Stimulated activated naive CD4-positive, alpha-beta T cell (primary cell): ENCODE results near the gene MPND.

Experiments used
- DNase-seq, 6 experiments: peaks; one replicate each; lab custom pipeline; 2025; lab: John Stamatoyannopoulos, UW

Gene MPND

DNA sequence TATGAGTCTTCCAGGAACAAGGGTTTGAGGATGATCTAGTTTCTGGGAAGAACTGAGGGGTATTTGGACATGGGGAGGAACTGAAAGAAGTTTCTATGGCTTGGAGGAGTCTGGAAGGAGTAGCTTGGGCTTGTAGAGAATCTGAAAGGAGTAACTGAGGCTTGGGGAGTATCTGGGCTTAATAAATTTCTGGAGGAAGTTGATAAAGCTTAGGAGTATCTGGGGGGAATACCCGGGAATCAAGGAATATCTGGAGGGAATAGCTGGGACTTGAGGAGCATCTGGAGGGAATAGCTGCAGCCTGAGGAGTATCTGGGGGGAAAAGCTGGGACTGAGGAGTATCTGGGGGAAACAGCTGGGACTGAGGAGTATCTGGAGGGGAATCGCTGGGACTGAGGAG lies 22.9 kb upstream of the MPND start:
- no peak for DNase-seq

DNA sequence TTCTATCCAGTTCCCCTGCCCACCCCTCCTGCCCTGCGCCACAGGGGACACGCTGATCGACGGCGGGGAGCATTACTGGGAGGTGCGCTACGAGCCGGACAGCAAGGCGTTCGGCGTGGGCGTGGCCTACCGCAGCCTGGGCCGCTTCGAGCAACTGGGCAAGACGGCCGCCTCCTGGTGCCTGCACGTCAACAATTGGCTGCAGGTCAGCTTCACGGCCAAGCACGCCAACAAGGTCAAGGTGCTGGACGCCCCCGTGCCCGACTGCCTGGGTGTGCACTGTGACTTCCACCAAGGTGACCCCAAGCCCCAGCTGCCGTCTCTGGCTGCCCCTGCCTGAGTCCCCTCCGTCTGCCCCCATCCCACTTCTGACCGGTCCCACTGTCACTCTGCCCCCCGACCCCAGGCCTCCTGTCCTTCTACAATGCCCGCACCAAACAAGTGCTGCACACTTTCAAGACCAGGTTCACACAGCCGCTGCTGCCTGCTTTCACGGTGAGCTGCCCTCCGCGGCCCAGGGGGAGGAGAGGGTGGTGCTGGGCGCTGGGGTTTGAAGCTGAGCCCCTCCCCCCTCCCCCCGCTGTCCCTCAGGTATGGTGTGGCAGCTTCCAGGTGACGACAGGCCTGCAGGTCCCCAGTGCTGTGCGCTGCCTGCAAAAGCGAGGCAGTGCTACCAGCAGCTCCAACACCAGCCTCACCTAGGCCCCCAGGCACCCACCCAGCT lies 20.3 kb upstream of the MPND start:
- DNase-seq: no peak

DNA sequence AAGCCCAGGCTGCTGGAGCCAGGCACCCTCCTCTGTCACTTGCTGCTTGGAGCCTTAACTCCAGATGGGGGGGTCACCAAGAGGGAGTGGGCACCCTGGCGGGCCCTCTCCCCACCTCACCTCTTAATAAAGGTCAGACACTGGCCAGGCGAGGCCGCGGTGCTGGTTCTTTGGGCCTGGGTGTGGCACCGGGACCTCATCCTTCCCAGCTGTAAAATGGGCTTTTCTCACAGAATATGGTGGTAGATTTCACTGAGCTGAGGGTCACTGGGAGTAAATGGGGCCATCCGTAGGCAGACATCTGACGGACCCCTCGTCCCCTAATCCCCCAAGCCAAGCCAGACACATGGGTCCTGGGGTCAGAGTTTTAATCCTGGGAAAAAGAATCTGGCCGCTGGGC lies 19.7 kb upstream of the MPND start:
- DNase-seq: no peak

DNA sequence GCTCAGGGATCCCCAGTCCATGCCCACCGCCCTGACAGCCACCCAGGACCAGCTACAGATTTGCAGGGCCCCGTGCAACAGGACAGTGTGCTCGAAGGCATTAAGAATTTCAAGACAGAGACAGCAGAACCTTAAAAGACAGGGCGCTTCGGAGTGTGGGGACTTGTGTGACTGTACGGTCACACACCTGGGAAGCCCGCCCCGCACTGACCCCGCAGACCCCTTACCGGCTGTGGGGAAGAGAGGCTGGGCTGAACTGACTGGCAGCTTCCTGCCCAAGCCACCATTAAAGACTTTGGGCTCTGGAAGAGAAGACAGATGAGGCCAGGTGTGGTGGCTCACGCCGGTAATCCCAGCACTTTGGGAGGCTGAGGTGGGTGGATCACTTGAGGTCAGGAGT lies 19.1 kb upstream of the MPND start:
- DNase-seq: no peak

DNA sequence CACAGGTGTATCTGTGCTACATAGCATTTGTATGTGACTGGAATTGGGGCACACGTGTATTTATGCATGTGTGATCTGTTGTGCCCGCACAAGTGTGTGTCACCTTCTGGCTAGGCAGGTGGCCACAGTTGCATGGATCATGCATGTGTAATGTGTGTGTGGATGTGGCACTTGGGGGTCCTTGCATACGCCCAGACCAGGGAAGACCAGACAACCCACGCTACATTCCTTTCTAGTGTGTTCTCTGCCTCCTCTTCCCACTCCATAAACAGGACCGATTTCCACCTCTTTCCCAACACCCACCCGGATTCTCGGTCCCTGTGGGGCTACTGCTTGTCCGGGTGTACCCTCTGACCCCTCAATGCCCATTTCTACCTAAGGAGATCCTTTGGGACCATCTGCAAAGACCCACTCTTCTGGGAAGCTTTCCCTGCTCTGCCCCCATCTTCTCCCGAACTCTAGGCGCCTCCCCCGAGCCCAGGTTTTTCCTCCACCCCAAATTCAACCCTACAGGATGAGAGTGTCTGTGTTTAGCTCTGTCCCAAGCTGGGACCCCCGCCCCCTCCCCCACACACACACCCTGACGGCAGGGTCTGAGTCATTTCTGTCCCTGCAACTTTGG lies 17.0 kb upstream of the MPND start:
- DNase-seq: no peak

DNA sequence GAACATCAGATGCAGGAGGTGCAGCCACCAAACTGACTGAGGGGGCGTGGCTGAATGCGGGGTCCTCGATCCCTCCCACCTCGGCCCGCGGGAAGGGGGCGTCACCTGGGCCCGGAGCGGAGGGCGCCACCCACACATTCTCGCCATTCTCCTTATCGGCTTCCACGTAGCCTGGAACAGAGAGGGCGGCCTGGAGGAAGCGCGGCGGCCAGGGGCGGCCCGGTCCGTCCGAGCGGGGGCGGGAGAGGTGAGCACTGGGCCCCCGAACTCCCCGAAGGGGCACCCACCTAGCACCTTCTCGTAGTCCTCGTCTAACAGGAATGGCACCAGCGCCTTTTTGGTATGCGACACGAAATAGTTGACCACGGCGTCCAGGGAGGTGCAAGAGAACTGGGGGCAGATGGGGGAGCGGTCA lies 16.5 kb upstream of the MPND start:
- peak in 2 of 6 experiments; percentile 10 to 30 for DNase-seq

DNA sequence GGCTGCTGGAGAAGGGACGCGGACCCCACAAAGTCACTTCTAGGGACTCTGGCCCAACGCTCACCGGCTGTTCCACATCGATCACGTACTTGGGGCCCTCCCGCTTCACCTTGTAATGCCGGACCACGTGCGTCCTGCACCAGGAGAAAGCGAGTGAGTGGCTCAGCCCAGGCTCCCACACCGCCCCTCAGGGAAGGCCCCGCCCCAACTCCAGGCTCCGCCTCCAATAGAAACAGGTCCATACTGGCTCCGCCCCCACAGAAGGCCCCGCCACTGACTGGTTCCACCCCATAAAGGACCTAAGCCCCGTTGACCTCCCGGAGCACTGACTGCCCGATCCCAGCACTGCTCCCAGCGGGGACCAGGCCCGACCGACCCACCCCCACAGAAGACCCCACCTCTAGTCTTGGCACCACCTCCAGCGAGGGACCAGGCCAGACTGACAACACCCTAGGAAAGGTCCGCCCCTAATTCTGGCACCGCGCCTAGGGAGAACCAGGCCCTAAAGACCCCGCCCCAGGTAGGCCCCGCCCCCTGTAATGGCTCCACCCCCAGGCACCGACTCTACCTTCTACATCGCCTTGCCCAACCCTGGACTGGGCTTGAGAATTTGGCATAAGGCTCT lies 16.0 kb upstream of the MPND start:
- DNase-seq: peak; percentile 32 to 76 (median 66)

DNA sequence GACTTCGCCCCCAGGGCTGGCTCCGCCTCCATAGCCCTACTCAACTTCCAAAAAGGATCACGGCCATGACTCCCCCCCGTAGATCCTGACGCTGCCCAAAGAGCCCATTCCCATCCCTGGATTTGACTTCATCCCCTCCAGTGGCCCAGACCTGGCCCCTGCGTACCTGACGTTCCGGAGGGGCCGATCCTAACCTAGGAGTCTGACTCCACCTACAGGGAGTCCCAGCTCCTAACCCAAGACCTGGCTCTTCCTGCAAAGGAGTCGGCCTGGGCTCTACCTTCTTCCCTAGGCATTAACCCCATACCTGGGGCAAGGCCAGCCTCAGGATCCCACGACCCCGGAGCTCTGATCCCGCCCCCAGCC lies 15.5 kb upstream of the MPND start:
- no peak for DNase-seq

DNA sequence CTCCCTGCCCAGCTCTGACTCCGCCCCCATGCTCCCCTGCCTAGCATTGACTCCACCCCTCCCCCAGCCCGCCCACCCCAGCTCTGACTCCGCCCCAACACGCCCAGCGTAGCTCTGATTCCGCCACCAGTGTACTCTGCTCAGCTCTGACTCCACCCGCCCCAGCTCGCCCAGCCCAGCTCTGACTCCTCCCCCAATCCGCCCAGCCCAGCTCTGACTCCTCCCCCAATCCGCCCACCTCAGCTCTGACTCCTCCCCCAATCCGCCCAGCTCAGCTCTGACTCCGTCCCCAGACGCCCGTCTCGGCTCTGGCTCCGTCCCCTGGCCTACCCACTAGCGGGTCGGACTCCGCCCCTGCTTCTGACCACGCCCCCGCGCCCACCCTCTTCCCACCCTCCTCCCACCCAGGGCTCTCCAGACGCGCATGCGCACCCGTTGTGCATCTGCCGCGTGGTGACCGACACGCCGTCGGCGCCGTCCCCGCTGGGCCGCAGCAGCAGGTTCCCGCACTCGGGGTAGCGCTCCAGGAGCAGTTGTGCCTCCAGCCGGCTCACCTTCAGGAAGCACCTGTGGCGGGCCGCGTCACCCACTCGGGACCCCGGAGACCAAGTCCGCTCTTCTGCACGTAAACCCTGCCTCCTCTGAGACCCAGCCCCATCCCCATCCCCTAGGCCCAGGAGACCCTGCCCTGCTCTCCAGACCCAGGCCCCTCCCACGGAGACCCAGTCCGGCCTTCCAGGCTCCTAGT lies 14.9 kb upstream of the MPND start:
- DNase-seq: peak; percentile 90 to 100 (median 95)

DNA sequence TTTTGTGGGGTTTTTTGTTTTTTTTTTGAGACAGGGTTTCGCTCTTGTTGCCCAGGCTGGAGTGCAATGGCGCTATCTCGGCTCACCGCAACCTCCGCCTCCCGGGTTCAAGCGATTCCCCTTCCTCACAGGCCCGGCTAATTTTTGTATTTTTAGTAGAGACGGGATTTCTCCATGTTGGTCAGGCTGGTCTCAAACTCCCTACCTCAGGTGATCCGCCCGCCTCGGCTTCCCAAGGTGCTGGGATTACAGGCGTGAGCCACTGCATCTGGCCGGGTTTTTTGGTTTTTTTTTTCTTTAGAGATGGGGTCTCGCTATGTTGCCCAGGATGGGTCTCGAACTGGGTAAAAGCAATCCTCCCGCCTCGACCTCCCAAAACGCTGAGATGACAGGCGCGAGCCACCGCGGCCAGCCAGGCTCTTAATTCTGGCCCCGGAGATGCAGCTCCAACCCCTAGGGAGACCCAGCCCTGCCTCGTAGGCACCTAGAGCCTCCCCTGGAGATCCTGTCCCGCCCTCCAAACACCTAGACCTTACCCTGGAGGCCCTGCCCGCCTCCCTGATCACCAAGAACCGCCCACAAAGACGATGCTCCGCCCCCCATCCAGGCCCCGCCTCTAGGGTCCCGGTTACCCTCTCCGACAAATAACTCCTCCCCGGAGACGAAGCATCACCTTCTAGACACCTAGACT lies 14.2 kb upstream of the MPND start:
- peak in 4 of 6 experiments; percentile 6 to 21 (median 13) for DNase-seq

DNA sequence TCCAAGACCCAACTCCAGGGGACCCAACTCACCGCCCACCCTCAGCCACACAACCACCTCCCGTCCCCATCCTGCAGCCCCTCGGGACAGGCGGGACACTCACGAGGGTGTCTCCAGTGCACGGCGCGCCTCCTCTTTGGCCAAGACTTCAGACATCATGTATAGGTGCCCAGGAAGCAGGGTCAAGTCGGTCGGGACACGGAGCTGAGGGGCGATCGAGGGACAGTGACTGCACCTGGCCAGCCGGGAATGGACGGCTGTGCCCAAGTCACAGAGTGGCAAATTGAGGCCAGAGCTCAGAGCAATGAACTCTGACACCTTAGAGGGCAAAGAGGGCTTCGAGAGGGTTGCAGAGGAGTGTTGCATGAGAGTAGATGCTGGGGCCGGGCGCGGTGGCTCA lies 13.5 kb upstream of the MPND start:
- no peak for DNase-seq

DNA sequence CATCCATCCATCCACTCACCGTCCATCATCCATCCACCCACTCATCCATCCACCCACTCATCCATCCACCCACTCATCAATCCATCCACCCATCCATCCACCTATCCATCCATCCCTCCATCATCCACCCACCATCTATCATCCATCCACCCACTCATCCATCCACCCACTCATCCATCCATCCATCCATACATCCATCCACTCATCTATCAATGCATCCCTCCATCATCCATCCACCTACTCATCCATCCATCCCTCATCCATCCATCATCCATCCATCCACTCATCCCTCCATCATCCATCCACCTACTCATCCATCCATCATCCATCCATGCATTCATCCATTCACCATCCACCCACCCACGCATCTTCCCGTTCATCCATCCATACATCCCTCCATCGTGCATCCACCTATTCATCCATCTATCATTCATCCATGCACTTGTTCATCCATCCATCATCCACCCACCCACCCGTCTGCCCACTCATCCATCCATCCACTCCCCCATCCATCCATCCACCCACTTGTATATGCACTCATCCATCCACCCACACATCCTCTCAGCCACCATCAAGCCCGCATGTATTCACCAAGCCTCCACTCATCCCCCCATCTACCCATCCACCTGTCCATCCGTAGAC lies 8.3 kb upstream of the MPND start:
- DNase-seq: no peak

DNA sequence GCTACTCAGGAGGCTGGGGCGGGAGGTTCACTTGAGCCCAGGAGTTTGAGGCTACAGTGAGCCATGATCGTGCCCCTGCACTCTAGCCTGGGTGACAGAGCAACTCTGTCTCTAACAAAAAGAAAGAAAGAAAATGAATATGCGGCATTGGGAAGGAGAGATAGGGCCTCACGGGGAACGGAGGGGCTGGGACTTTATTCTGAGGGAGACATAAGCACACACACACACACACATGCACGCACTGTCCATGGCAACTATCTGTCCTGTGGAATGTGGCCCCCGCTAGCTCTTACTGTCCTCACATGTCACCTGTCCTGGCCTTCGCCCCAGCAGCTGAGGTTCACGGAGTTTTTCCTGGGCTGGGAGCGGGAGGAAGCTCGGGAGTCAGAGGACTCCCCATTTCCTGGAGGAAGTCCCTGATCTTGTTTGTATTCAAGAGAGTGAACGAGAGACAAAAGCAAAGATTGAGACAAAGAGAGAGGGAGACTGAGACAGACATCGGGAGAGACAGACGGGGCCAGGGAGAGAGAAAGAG lies 5.4 kb upstream of the MPND start:
- no peak for DNase-seq

DNA sequence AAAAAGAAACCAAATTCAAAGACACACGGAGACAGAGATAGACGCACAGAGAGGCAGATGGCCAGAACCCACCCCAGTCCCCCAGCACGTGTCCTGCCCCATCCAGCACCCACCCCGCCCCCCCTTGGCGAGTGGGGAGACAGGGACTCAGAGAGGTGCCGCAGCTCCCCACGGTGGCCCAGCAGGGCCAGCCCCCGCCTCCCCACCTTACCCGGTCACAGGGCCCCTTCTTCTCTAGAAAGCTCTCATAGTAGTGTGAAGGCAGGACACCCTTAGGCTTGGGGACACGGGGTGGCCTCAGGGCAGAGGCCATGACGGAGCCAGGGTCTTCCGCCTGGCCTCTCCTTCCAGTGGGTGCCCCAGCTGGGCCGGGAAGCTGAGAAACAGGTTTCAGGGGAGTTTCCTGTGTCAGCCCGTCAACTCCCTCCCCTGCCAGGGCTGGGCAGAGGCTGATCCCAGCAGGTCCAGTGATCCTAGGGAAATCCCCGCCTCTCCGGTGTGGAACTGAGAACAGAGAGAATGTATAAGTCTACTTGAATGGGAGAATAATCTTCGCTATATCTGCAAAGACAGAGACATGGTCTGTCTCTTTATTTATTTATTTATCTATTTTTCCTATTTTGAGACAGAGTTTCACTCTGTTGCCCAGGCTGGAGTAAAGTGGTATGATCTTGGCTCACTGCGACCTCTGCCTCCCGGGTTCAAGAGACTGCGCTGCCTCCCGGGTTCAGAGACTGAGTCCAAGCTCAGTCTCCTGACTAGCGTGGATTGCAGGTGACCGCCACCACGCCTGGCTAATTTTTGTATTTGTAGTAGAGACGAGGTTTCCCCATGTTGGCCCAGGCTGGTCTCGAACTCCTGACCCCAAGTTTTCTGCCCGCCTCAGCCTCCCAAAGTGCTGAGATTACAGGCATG lies 4.7 kb upstream of the MPND start, which contains the start of gene STAP2:
Gene STAP2 (minus strand): TSS at position 387 of the 915 bp plus-strand sequence. CDS start 74 bp downstream, at position 313.
- peak in 5 of 6 experiments; percentile 13 to 47 (median 25) for DNase-seq

DNA sequence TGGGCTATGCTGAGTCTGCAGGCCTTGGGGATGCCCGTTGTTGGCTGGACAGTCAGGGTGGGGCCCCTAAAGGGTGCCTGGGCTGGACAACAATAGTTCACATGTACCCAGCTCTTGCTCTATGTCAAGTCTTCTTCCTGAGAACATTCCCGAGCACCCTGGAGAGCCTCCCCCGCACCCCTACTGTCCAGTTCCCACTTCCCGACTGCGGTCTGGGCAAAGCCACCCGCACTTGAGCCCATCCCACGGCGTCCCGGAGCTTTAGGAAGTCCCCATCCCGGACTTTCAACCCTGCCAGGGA lies 1.1 kb upstream of the MPND start:
- no peak for DNase-seq

DNA sequence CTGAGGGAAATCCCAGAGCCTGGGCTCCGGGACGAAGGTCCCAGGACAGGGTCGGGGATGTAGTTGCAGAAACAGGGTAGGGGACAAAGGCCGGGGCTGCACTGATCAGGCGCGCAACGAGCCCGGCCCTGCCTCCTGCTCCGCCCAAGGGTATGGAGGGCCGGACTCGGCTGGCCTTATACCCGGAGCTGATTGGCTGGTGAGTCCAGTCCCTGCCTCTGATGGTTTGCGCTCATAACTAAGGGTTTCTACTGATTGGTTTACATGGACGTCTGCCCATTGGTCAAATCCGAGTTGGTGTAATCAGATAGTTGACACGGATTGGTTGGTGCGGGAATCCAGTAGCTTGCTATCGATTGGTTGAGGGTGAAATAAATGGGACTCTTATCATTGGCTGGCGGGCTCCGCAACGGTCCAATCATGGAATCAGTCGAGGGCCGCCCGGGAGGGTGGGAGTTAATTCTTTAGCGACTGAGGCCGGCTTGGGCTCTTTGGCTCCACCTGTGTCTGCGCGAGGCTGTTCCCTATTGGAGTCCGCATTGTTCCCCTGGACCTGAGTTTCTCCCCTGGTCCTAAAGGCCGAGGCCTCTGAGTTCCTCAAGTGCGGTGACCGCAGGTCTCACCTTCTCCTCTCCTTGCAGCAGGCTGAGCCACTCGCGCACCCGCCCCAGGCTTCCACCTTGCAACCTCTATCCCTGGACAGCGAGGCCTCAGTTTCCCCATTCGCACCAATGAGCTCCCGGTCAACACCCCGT lies 570 bp upstream of the MPND start:
- peak; percentile 90 to 98 (median 95) for DNase-seq

DNA sequence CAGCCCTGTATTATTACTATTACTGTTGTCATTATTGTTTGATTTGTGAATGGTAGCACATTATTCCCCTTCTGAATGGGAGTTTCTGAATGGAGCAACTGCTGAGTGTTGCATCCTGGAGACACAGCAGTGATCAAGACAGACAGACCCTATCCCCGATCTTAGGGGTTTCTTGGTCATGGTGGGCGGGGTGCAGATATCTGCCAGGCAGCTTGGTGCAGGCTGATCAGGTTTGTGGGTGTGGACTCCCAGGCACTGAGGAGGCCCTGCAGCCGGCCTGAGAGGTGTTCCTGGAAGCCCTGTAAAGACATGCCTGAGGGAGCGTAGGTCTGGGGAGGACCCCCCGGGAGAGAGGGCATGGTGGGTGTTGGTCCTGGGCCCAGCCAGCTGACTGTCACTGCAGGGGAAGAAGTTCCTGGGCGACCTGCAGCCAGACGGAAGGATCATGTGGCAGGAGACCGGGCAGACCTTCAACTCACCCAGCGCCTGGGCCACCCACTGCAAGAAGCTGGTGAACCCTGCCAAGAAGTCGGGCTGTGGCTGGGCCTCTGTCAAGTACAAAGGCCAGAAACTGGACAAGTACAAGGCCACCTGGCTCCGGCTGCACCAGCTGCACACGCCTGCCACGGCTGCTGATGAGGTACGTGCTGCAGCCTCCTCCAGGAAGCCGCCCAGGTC lies 2.1 kb downstream of the MPND start:
- DNase-seq: no peak

DNA sequence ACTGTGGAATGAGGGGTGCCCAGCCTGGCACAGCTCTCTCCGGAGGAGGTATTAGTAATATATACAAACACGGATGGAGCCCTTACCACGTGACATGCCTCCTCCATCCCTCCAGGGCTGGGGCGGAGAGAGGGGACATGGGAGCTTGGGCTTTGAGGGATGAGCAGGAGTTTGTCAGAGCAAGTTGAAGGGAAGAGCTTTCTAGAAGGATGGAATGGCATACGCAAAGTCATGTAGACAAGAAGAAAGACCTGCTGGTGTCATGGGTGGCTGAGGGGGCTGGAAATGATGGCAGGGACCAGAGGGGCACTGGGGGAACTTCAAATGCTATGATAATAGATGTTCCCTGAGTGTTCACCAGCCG lies 2.6 kb downstream of the MPND start:
- no peak for DNase-seq

DNA sequence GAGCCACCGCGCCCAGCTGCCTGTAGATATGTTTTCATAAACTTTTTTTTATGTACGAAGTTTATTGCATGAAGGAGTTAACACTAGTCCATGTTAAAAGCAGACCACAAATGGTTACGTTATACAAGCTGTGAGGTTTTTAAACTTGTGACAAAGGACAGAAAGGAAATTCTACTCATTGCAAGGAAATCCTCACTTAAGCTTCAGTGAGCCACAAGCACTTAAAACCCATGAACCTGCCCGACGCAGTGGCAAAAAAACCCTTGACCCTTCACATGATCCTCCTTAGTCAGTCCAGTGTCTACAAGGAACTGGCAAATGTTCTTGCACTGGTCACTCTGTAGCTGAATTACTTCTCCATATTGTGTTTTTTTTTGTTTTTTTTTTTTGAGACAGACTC lies 4.2 kb downstream of the MPND start:
- no peak for DNase-seq
